Measurements from ENCODE around the gene PFN4. TPM values are rescaled to one million over a fixed set of nuclear protein-coding genes. Genes with fewer than 3 reads are reported as not detected.
"Not testable (repeated sequence)": the region's sequence is repeated elsewhere in the genome, so short reads cannot be mapped to it uniquely, and the experiment has no call there.

Gene PFN4
- polyA plus RNA-seq, 1 of the 3 experiments (the other 2 are of a cell fraction) = 0.61 TPM

DNA sequence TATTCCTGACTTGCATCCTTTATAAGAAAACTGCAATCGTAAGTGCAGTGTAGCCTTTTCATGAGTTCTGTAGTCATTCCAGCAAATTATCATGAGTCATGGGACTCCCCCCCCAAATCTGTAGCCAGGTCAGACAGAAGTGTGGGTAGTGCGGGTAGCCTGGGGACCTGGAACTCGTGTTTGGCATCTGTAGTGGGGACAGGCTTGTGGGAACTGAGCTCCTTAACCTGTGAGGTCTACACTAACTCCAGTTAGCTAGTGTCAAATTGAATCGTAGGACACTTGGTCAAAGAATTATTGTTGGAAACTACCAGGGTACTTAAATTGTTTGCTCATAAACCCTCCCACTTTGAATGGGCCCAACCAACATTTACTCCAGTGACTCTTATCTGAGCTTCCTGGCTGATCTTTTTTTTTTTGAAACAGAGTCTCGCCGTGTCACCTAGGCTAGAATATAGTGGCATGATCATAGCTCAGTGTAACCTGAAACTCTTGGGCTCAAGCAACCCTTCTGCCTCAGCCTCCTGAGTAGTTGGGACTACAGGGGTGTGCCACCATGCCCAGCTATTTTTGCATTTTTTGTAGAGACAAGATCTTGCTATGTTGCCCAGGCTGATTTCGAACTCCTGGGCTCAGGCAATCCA is 12.4 kb downstream of the PFN4 start:
- Histone ChIP-seq H3K27ac (ENCODE audit: low read depth in 2 of 2, low read length in 1 of 2) (no peak overlapping the region), H3K9ac (no peak overlapping the region), H3K4me3 (ENCODE audit: low read depth in 2 of 2, low read length in 1 of 2) (no peak overlapping the region), H2AFZ (ENCODE audit: low read depth) (no peak overlapping the region), H3K9me3 (peaks cover 14% of the 10 kb centered on the region; the same call in 1 of the 2 replicates), H3K36me3 (replicated peaks in 1 of 2; ENCODE audit: control insufficient read depth in 1 of 2, insufficient read depth in 2 of 2, low read length in 1 of 2) (no peaks in the 10 kb centered on the region), H3F3A (replicated peaks; ENCODE audit: insufficient read depth) (peaks cover 6% of the 10 kb centered on the region), H3K4me2 (no peak overlapping the region), H3K9me2 (no peaks in the 10 kb centered on the region), H3K79me2 (ENCODE audit: insufficient read depth) (no peaks in the 10 kb centered on the region), H3K4me1 (ENCODE audit: control insufficient read depth in 1 of 2, insufficient read depth in 2 of 2, low read depth in 1 of 2, low read length in 1 of 2) (0 out of 4 replicates have a peak, but pooled peaks cover 0 to 6% of the 10 kb centered on the region in 2 experiments), H4K20me1 (ENCODE audit: insufficient read depth) (no peaks in the 10 kb centered on the region), H3K27me3 (ENCODE audit: insufficient read depth) (no peaks in the 10 kb centered on the region)
- ChIA-PET CTCF (interaction anchor here (0.7 to 1.5 kb wide), 3 partner anchors 27 to 362 kb away, joined by 3 to 6 read pairs (median 4); partner anchors contain the start of genes ATAD2B and TP53I3), POLR2A (interaction anchor here (1.2 to 1.7 kb wide), 3 partner anchors 12 to 34 kb away, joined by 3 to 6 read pairs (median 5); partner anchors contain the start of genes PFN4 and SF3B6)
- WGBS (ENCODE audit: low lambda C conversion rate) = 86% methylated on average over 7 of the region's 7 CpGs
- no peak for DNase-seq
- TF ChIP-seq, protein P1, sequence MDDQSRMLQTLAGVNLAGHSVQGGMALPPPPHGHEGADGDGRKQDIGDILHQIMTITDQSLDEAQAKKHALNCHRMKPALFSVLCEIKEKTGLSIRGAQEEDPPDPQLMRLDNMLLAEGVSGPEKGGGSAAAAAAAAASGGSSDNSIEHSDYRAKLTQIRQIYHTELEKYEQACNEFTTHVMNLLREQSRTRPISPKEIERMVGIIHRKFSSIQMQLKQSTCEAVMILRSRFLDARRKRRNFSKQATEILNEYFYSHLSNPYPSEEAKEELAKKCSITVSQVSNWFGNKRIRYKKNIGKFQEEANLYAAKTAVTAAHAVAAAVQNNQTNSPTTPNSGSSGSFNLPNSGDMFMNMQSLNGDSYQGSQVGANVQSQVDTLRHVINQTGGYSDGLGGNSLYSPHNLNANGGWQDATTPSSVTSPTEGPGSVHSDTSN (IDR thresholded peaks at IDR 0.05) = no peak
- TF ChIP-seq SIN3A (IDR thresholded peaks at IDR 0.05; ENCODE audit: borderline replicate concordance, low read depth, low read length) (no peak), TAF1 (IDR thresholded peaks at IDR 0.05; ENCODE audit: borderline replicate concordance, low read depth, low read length) (no peak), SMC3 (IDR thresholded peaks at IDR 0.05; ENCODE audit: low read depth, low read length) (no peak), TEAD4 (IDR thresholded peaks at IDR 0.05; ENCODE audit: borderline replicate concordance, insufficient read depth) (no peak), RCOR1 (IDR thresholded peaks at IDR 0.05; ENCODE audit: low read length) (no peak), GATA2 (CRISPR knock-in tag; IDR thresholded peaks at IDR 0.05) (no peak), EP300 (IDR thresholded peaks at IDR 0.05; ENCODE audit: borderline replicate concordance in 1 of 2, low read depth in 1 of 2, low read length in 1 of 2) (no peak)
- TF ChIP-seq, protein P2, sequence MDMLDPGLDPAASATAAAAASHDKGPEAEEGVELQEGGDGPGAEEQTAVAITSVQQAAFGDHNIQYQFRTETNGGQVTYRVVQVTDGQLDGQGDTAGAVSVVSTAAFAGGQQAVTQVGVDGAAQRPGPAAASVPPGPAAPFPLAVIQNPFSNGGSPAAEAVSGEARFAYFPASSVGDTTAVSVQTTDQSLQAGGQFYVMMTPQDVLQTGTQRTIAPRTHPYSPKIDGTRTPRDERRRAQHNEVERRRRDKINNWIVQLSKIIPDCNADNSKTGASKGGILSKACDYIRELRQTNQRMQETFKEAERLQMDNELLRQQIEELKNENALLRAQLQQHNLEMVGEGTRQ (IDR thresholded peaks at IDR 0.05; ENCODE audit: borderline replicate concordance, low read depth, low read length) = no peak
- TF ChIP-seq, protein P3, sequence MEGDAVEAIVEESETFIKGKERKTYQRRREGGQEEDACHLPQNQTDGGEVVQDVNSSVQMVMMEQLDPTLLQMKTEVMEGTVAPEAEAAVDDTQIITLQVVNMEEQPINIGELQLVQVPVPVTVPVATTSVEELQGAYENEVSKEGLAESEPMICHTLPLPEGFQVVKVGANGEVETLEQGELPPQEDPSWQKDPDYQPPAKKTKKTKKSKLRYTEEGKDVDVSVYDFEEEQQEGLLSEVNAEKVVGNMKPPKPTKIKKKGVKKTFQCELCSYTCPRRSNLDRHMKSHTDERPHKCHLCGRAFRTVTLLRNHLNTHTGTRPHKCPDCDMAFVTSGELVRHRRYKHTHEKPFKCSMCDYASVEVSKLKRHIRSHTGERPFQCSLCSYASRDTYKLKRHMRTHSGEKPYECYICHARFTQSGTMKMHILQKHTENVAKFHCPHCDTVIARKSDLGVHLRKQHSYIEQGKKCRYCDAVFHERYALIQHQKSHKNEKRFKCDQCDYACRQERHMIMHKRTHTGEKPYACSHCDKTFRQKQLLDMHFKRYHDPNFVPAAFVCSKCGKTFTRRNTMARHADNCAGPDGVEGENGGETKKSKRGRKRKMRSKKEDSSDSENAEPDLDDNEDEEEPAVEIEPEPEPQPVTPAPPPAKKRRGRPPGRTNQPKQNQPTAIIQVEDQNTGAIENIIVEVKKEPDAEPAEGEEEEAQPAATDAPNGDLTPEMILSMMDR (IDR thresholded peaks at IDR 0.05) = no peak

DNA sequence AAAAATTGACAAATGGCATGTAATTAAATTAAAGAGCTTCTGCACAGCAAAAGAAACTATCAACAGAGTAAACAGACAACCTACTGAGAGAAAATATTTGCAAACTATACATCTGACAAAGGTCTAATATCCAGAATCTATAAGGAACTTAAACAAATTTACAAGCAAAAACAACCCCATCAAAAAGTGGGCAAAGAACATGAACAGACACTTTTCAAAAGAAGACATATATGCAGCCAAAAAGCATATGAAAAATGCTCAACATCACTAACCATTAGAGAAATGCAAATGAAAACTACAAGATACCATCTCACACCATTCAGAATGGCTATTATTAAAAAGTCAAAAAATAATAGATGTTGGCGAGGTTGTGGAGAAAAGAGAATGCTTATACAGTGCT is 13.7 kb downstream of the PFN4 start:
- H4K20me1 ChIP-seq (ENCODE audit: insufficient read depth); H3K27ac ChIP-seq (ENCODE audit: low read depth in 2 of 2, low read length in 1 of 2); H3K4me3 ChIP-seq (ENCODE audit: low read depth in 2 of 2, low read length in 1 of 2); DNase-seq; H3K4me2 ChIP-seq; H2AFZ ChIP-seq (ENCODE audit: low read depth); H3K4me1 ChIP-seq (ENCODE audit: control insufficient read depth in 1 of 2, insufficient read depth in 2 of 2, low read depth in 1 of 2, low read length in 1 of 2); H3K9me2 ChIP-seq; H3K27me3 ChIP-seq (ENCODE audit: insufficient read depth); H3K79me2 ChIP-seq (ENCODE audit: insufficient read depth); H3K36me3 ChIP-seq (replicated peaks in 1 of 2; ENCODE audit: control insufficient read depth in 1 of 2, insufficient read depth in 2 of 2, low read length in 1 of 2); H3F3A ChIP-seq (replicated peaks; ENCODE audit: insufficient read depth); H3K9ac ChIP-seq: not testable (repeated sequence)
- WGBS (ENCODE audit: low lambda C conversion rate) = 89% methylated on average over 1 of the region's 1 CpG
- CTCF ChIA-PET = interaction anchor here (1.2 kb wide), 1 partner anchor 24 kb away, joined by 3 read pairs; no protein-coding TSS in a partner anchor
- H3K9me3 ChIP-seq = peaks cover 14% of the 10 kb centered on the region; the same call in 1 of the 2 replicates
- POLR2A ChIA-PET = interaction anchor here (1.2 to 1.4 kb wide), 2 partner anchors 13 to 33 kb away, joined by 3 to 5 read pairs; partner anchors contain the start of genes PFN4 and SF3B6

Measured in SK-N-SH (cell line).